Activated CD8-positive, alpha-beta T cell treated with anti-CD3 and anti-CD28 coated beads for 36 hours (primary cell): ENCODE measurements around the gene VAC14. TPM values are rescaled to one million over a fixed set of nuclear protein-coding genes. Genes with fewer than 3 reads are reported as not detected.
"Not testable (repeated sequence)": the region's sequence is repeated elsewhere in the genome, so short reads cannot be mapped to it uniquely, and the experiment has no call there.

ENCODE experiments used
- ATAC-seq: fragments of 200-7000 bp; cut with Tn5 transposase; one replicate; pipeline ENCODE4 v1.10.0; 2021; ENCODE audit warnings: mild to moderate bottlenecking, moderate library complexity
- CTCF ChIA-PET: fragments of 350-600 bp; sonication (Branson Sonifier 250); formaldehyde crosslinking; loops from one replicate; lab custom pipeline; 2021; ENCODE audit warnings: antibody characterized with exemption; lab: Charles Lee
- POLR2A ChIA-PET: fragments of 350-600 bp; sonication (Branson Sonifier 250); formaldehyde crosslinking; loops from one replicate; lab custom pipeline; 2021; ENCODE audit warnings: antibody characterized with exemption; lab: Charles Lee
- DNase-seq: peaks from one replicate; pipeline ENCODE4 v3.0.0-alpha.2; 2020
- H3K27ac Mint-ChIP-seq: one replicate; pipeline ENCODE4 v1.8.0; 2021; ENCODE audit warnings: mild to moderate bottlenecking, mixed read lengths
- H3K27me3 Mint-ChIP-seq: one replicate; pipeline ENCODE4 v1.8.0; 2021; ENCODE audit warnings: mixed read lengths
- H3K36me3 Mint-ChIP-seq: one replicate; pipeline ENCODE4 v1.8.0; 2021; ENCODE audit warnings: low read depth, mixed read lengths
- H3K4me1 Mint-ChIP-seq: one replicate; pipeline ENCODE4 v1.8.0; 2021; ENCODE audit warnings: low read depth, mixed read lengths
- H3K4me3 Mint-ChIP-seq: one replicate; pipeline ENCODE4 v1.8.0; 2021; ENCODE audit warnings: mild to moderate bottlenecking, moderate library complexity, mixed read lengths
- H3K9me3 Mint-ChIP-seq: one replicate; pipeline ENCODE4 v1.8.0; 2021; ENCODE audit warnings: mixed read lengths
- CTCF ChIP-seq: fragments of 200-600 bp; IDR thresholded peaks from one replicate; pipeline ENCODE4 v1.8.0; 2022; ENCODE audit warnings: antibody characterized with exemption, mild to moderate bottlenecking
- intact Hi-C: fragments of 100-400 bp; cut with micrococcal nuclease; formaldehyde crosslinking; loops from one replicate; pipeline ENCODE4 v1.10.0; 2022
- total RNA-seq, 2 experiments: library from RNA; stranded (reverse); gene quantifications; one replicate each; pipeline ENCODE4 v1.2.3, GENCODE V29; 2021

VAC14 gene
- total RNA-seq, 2 experiments from 2014 or later, result 27.6 TPM

- Mint-ChIP-seq H3K9me3 (no peaks in the 10 kb centered on the region), H3K36me3 (no peaks in the 10 kb centered on the region), H3K27me3 (no peaks in the 10 kb centered on the region), H3K27ac (no peak overlapping the region), H3K4me3 (no peak overlapping the region), H3K4me1 (peaks cover 9% of the 10 kb centered on the region)
- ChIA-PET CTCF (interaction anchor here (1.1 to 14.4 kb wide), 3 partner anchors 10 to 94 kb away, joined by 3 to 94 read pairs (median 3); no protein-coding TSS in a partner anchor), POLR2A (interaction anchor here (0.5 to 0.7 kb wide), 2 partner anchors 102 to 367 kb away, joined by 3 read pairs; no protein-coding TSS in a partner anchor)
- TF ChIP-seq CTCF, result no peak
- DNase-seq, result no peak
- intact Hi-C loops, result no loop called here
- ATAC-seq, result no peak
These were observed 124.1 kb downstream of the VAC14 start for GRCh38 chr16:70676675-70677498.

DNA sequence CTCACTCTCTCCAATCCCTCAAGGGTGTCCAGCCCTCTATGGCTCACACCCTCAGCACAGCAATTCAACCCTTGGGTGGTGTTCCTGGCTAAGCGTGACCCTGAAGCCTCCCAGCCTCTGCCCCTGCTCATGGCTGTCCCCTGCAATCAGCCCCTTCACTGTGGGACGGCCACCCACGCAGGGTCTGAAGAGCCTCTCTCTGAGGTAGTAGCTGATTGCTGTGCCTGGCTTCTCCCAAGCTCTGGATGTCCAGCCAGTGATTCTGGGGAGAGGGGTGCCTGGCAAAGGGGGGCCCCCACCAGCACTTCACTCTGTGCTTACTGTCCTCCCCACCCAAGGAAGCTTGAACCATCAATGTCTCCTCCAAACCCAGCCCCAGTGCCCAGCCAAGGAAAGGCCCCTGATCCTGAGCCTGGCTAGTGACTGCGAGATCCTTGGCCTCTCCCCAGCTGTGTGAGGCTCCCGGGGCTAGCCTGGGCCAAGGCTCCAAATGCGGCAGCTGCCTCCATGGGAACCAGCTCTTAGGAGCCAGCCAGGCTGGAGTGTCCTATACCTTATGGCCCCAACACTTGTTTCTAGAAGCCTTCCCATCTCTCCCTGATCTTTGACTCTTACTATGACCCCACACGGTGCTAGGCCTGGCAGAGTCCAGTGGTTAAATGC, 125.0 kb downstream of the VAC14 start:
- H3K27ac Mint-ChIP-seq, result no peak overlapping the region
- TF ChIP-seq CTCF, result no peak
- H3K9me3 Mint-ChIP-seq, result no peaks in the 10 kb centered on the region
- H3K4me3 Mint-ChIP-seq, result no peak overlapping the region
- CTCF ChIA-PET, result interaction anchor here (1.1 to 14.4 kb wide), 2 partner anchors 62 to 95 kb away, joined by 3 to 94 read pairs; no protein-coding TSS in a partner anchor
- no peak for DNase-seq
- no peak for ATAC-seq
- intact Hi-C loops, result no loop called here
- POLR2A ChIA-PET, result no interaction called here
- no peaks in the 10 kb centered on the region for H3K27me3 Mint-ChIP-seq
- no peaks in the 10 kb centered on the region for H3K36me3 Mint-ChIP-seq
- H3K4me1 Mint-ChIP-seq, result peaks cover 7% of the 10 kb centered on the region

DNA sequence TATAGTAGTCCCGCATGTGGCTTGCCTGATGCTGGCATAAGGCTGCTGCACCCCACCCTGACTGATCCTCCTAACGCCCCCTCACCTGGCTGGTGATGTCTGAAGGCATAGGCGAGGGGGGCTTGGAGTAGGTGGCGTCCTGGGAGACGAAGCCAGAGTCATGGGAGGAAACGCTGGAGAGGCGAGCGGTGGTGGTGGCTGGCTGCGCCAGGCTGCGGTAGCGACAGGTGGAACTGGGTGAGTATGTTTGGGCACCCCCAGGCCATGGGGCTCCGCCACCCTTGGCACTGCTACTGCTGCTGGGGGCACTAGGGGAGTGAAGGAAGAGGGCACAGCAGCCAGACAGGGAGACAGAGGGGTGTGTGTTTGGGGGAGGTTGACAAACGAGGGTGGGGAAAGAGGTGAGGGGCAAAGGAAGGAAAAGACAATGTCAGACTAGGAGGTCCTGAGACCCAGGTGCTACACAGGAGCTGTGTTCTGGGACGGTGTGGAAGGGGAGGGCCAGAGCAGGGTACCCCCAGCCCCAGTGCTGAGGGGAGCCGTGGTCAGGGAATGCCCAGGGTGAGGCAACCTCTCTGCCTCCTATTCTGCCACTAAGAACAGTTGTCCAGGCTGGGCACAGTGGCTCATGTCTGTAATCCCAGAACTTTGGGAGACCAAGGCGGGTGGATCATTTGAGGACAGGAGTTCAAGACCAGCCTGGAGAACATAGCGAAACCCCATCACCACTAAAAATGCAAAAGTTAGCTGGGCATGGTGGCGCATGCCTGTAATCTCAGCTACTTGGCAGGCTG, 126.5 kb downstream of the VAC14 start:
- peaks cover 4% of the 10 kb centered on the region for H3K36me3 Mint-ChIP-seq
- H3K27me3 Mint-ChIP-seq, result no peaks in the 10 kb centered on the region

DNA sequence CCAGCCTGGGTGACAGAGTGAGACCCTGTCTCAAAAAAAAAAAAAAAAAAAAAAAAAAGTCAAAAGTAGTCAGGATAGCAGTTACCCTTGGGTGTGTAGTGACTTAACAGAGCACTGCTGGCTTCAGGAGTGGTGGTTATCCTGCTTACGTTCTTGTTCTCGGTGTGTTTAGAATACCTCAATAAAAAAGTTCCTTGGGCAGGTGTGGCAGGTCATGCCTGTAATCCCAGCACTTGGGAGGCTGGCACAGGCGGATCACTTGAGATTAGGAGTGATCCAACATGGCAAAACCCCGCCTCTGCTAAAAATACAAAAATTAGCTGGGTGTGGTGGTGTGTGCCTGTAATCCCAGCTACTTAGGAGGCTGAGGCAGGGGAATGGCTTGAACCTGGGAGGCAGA, 130.0 kb downstream of the VAC14 start:
- H3K9me3 Mint-ChIP-seq, H3K4me1 Mint-ChIP-seq, H3K4me3 Mint-ChIP-seq, H3K27me3 Mint-ChIP-seq, DNase-seq, intact Hi-C loops, POLR2A ChIA-PET, H3K27ac Mint-ChIP-seq, ATAC-seq: not testable (repeated sequence)
- CTCF ChIA-PET, result interaction anchor here (1.0 to 3.0 kb wide), 2 partner anchors 8 to 100 kb away, joined by 4 to 10 read pairs; no protein-coding TSS in a partner anchor
- peaks cover 12% of the 10 kb centered on the region for H3K36me3 Mint-ChIP-seq

More for the DNA sequence above, 126.5 kb downstream of the VAC14 start:
- H3K9me3 Mint-ChIP-seq, result no peaks in the 10 kb centered on the region
- no peak for TF ChIP-seq CTCF
- no peak overlapping the region for H3K4me3 Mint-ChIP-seq
- POLR2A ChIA-PET, result no interaction called here
- intact Hi-C loops, result no loop called here
- H3K4me1 Mint-ChIP-seq, result peaks cover 6% of the 10 kb centered on the region
- no peak for DNase-seq
- no peak overlapping the region for H3K27ac Mint-ChIP-seq
- CTCF ChIA-PET, result no interaction called here
- no peak for ATAC-seq

DNA sequence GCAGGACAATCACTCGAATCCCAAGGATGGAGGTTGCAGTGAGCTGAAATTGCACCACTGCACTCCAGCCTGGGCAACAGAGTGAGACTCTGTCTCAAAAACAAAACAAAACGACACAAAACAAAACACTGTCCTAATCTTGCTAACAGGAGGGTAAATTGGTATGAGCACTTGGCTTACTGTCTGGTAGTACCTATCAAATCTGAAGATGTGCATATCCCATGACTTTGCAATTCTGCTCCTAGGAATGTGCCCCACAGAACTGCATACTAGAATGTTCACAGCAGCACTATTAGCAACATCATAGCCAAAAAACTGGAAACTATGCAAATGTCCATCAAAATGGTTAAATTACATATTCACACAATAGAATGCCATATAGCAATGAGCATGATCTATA, 130.8 kb downstream of the VAC14 start:
- no peak for ATAC-seq
- H3K9me3 Mint-ChIP-seq, result no peaks in the 10 kb centered on the region
- no peak overlapping the region for H3K27ac Mint-ChIP-seq
- intact Hi-C loops, result no loop called here
- H3K4me1 Mint-ChIP-seq, result no peaks in the 10 kb centered on the region
- ChIA-PET CTCF (interaction anchor here (1.3 kb wide), 1 partner anchor 16 kb away, joined by 4 read pairs; no protein-coding TSS in a partner anchor), POLR2A (no interaction called here)
- DNase-seq, result no peak
- peaks cover 15% of the 10 kb centered on the region for H3K36me3 Mint-ChIP-seq
- H3K27me3 Mint-ChIP-seq, result no peaks in the 10 kb centered on the region
- TF ChIP-seq CTCF, result no peak
- no peak overlapping the region for H3K4me3 Mint-ChIP-seq
